Muscle of leg (tissue), 11 donors: ENCODE results near the gene LMBR1. TPM values are rescaled to one million over a fixed set of nuclear protein-coding genes. Genes with fewer than 3 reads are reported as not detected.
"Not testable (repeated sequence)": the region's sequence is repeated elsewhere in the genome, so short reads cannot be mapped to it uniquely, and the experiment has no call there.

Experiments used
- DNase-seq: peaks from one replicate; pipeline ENCODE4 v3.0.0; 2013
- H3K27ac ChIP-seq: one replicate; pipeline ENCODE4 v1.5.1; 2013; ENCODE audit warnings: mild to moderate bottlenecking, low read length, control low read depth
- H3K27me3 ChIP-seq: one replicate; pipeline ENCODE4 v1.6.1; 2013; ENCODE audit warnings: low read length; ENCODE audit not compliant: control insufficient read depth, insufficient read depth
- H3K36me3 ChIP-seq: one replicate; pipeline ENCODE4 v1.6.1; 2013; ENCODE audit warnings: low read length; ENCODE audit not compliant: control insufficient read depth, insufficient read depth
- H3K4me1 ChIP-seq: one replicate; pipeline ENCODE4 v1.6.1; 2013; ENCODE audit warnings: low read length; ENCODE audit not compliant: control insufficient read depth, insufficient read depth
- H3K4me3 ChIP-seq: one replicate; pipeline ENCODE4 v1.5.1; 2013; ENCODE audit warnings: low read length, control low read depth
- H3K9me3 ChIP-seq: replicated peaks from 2 replicates; pipeline ENCODE4 v1.6.1; 2013; ENCODE audit warnings: low read depth, low read length; ENCODE audit not compliant: control insufficient read depth
- WGBS: methylation state at CpG from one replicate; pipeline ENCODE4 v1.1.5; 2013; ENCODE audit warnings: missing lambda C conversion rate; ENCODE audit not compliant: insufficient coverage; 5-methylcytosine and 5-hydroxymethylcytosine counted together
- polyA plus RNA-seq, 8 donors: library from polyadenylated mRNA; unstranded; fragments of 120-200 nt; gene quantifications; one replicate each; pipeline versions ENCODE4 v1.2.1 to v1.2.3, GENCODE V29; 2013; ENCODE audit warnings: inconsistent platforms in 1 of 8, low replicate concordance in 1 of 8; ENCODE audit not compliant: insufficient read length in 8 of 8, insufficient read depth in 1 of 8
- total RNA-seq: library from RNA; stranded (reverse); fragments of 120-200 nt; gene quantifications from one replicate; pipeline ENCODE4 v1.2.4, GENCODE V29; 2013

LMBR1 gene
- total and polyA plus RNA-seq, 9 donors = 25.3 to 42.8 (median 30.8) TPM

DNA sequence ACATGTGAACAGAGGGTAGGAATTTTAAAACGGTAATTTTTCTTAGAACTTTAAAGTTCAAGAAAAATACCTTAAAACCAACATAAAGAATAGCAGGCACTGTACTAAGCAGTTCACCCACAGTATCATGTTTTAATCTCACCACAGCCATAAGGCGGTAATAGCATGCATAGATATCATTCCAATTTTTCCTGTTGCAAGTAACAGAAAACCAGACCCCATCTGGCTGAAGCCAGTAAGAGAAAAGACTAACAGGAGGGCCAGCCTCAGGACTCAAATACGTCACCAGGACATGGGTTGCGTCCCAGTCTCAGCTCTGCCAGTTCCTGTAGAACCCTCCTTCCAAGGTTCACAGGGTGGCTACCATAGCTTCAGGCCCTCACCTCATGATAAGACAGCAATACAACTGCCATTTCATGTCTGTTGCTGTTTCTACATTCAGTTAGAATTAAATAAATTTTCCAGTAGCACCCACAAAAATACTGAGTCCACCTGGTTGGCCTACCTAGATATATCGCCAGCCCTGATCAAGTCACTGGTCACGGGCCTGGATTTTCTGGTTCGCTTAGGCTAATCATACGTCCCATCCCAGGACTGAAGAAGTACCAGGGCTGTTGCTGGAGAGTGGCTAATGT lies 254.4 kb downstream of the LMBR1 start:
- WGBS = 100% methylated on average over 6 of the region's 8 CpGs
- Histone ChIP-seq H3K36me3 (no peaks in the 10 kb centered on the region), H3K9me3 (peaks cover 3% of the 10 kb centered on the region), H3K4me3 (no peak overlapping the region), H3K27me3 (peaks cover 13% of the 10 kb centered on the region), H3K27ac (no peak overlapping the region), H3K4me1 (peaks cover 10% of the 10 kb centered on the region)
- DNase-seq = no peak

DNA sequence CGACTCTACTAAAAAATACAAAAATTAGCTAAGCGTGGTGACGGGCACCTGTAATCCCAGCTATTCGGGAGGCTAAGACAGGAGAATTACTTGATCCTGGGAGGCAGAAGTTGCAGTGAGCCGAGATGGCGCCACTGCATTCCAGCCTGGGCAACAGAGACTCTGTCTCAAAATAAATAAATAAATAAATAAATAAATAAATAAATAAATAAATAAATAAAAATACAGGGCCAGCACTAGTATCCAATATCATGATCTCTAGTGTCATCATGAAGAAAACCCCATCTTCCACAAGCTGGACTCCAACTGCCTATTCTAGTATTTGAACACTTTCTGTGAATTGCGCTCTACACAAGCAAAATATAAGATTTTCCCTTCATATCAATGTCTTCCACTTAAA lies 255.9 kb downstream of the LMBR1 start:
- DNase-seq, H3K27ac ChIP-seq, H3K27me3 ChIP-seq, H3K4me3 ChIP-seq, H3K36me3 ChIP-seq, H3K9me3 ChIP-seq: not testable (repeated sequence)
- 96% methylated on average over 4 of the region's 7 CpGs for WGBS
- H3K4me1 ChIP-seq = peaks cover 10% of the 10 kb centered on the region

DNA sequence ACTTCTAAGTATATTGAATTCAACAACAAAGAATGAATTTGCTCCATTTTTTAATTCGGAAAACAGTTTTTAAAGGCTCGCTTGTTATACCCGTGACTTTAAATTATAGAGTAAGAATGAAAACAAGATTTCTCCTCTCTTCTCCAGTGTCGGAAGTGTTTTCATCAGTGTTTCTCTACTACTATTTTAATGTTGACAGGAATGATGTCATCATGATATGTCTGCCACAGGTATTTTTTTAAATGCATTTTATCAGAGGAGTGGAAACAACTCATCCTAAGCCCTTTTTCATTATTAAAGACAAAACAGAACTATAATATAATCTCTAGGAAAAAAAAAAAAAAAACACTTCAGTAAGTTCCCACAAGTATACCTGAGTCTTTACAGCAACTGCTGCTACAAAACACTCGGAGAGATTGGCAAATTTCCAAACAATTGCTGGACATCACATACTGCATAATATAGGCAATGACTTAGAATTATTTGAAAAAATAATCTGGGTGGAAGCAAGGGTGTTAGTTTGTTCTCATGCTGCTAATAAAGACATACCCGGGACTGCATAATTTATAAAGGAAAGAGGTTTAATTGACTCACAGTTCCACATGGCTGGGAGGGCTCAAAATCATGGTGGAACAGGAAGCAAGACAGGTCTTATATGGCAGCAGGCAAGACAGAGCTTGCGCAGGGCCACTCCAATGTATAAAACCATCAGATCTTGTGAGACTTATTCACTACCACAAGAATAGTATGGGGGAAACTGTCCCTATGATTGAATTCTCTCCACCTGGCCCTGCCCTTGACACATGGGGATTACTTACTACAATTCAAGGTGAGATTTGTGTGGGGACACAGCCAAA lies 257.2 kb downstream of the LMBR1 start:
- WGBS = 100% methylated on average over 1 of the region's 7 CpGs
- Histone ChIP-seq H3K9me3 (peaks cover 3% of the 10 kb centered on the region), H3K27ac (no peak overlapping the region), H3K4me1 (peaks cover 8% of the 10 kb centered on the region), H3K27me3 (peaks cover 5% of the 10 kb centered on the region), H3K36me3 (no peaks in the 10 kb centered on the region), H3K4me3 (no peak overlapping the region)
- no peak for DNase-seq

DNA sequence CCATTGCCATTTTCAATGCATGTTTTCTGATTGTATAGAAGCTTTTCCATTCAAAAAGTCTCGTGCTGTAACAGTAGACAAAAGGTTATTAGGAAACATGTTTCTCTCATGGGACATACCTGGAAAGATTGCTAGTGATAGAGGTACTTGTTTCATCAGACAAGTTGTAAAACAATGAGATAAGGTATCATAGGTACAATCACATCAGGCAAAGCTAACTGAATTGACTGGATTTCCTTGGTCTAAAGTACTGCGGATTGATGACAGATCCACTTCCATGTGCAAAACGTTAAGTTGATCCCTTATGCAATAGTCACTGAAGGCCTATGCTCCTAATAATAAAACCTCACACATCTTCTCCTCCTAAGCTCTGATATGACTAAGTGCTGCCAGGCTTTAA lies 258.9 kb downstream of the LMBR1 start:
- no peak for DNase-seq
- peaks cover 7% of the 10 kb centered on the region for H3K9me3 ChIP-seq
- 64% methylated on average over 2 of the region's 3 CpGs for WGBS
- no peaks in the 10 kb centered on the region for H3K36me3 ChIP-seq
- no peaks in the 10 kb centered on the region for H3K4me1 ChIP-seq
- no peaks in the 10 kb centered on the region for H3K27me3 ChIP-seq
- H3K27ac ChIP-seq = no peak overlapping the region
- no peak overlapping the region for H3K4me3 ChIP-seq

DNA sequence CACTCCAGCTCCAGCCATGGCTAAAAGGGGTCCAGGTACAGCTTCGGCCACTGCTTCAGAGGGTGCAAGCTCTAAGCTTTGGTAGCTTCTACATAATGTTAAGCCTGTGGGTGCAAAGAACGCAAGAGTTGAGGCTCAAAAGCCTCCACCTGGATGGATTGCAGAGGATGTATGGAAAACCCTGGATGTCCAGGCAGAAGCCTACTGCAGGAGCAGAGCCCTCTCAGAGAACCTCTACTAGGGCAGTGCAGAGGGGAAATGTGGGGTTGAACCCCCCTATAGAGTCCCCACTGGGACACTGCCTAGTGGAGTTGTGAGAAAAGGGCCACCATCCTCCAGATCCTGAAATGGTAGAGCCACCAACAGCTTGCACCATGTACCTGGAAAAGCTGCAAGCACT lies 263.1 kb downstream of the LMBR1 start:
- 86% methylated on average over 1 of the region's 2 CpGs for WGBS
- no peaks in the 10 kb centered on the region for H3K27me3 ChIP-seq
- H3K27ac ChIP-seq = no peak overlapping the region
- no peak overlapping the region for H3K4me3 ChIP-seq
- no peak for DNase-seq
- H3K4me1 ChIP-seq = no peaks in the 10 kb centered on the region
- no peaks in the 10 kb centered on the region for H3K36me3 ChIP-seq
- peaks cover 14% of the 10 kb centered on the region for H3K9me3 ChIP-seq

DNA sequence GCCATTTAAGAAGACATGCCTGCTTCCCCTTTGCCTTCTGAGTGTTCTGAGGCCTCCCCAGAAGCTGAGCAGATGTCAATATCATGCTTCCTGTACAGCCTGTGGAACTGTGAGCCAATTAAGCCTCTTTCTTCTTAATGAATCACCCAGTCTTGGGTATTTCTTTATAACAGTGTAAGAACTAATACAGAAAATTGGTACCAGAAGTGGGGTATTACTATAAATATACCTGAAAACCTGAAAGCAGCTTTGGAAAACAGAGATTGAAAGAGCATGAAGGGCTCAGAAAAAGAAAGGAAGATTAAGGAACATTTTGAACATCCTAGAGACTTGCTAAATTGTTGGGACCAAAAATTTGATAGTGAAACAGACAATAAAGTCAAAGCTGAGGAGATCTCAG lies 264.4 kb downstream of the LMBR1 start:
- no peaks in the 10 kb centered on the region for H3K36me3 ChIP-seq
- H3K4me3 ChIP-seq = no peak overlapping the region
- no peak for DNase-seq
- no peak overlapping the region for H3K27ac ChIP-seq
- peaks cover 14% of the 10 kb centered on the region for H3K9me3 ChIP-seq
- H3K4me1 ChIP-seq = no peaks in the 10 kb centered on the region
- no peaks in the 10 kb centered on the region for H3K27me3 ChIP-seq

Other genes with a start within 250 kb of the LMBR1 start
- gene NOM1, start 56.5 kb upstream of the LMBR1 start, total RNA-seq = 12.2 TPM
- 10 to 100 TPM in 7 of 8 donors, 1 to 10 TPM in 1; 9.4 to 20.1 (median 14.3) TPM for gene NOM1, start 56.5 kb upstream of the LMBR1 start, polyA plus RNA-seq
- gene MNX1, start 117.5 kb upstream of the LMBR1 start, total RNA-seq = not detected
- under 1 TPM in 3 of 8 donors, not detected in 5; 0.08 to 0.25 (median 0.16) TPM for gene MNX1, start 117.5 kb upstream of the LMBR1 start, polyA plus RNA-seq
- gene UBE3C, start 245.7 kb upstream of the LMBR1 start, total RNA-seq = 39.4 TPM
- gene UBE3C, start 245.7 kb upstream of the LMBR1 start, polyA plus RNA-seq = 10 to 100 TPM; 29.7 to 39.9 (median 33.3) TPM